H9 (cell line): ENCODE results near the gene SLC12A5. TPM values are rescaled to one million over a fixed set of nuclear protein-coding genes. Genes with fewer than 3 reads are reported as not detected.

Source experiments
- DNase-seq: peaks from one replicate; pipeline ENCODE4 v3.0.0-alpha.2; 2017
- H2AFZ ChIP-seq: one replicate; pipeline ENCODE4 v1.6.1; 2013; ENCODE audit warnings: mild to moderate bottlenecking, low read length, control low read depth, moderate library complexity
- H2AK5ac ChIP-seq: 2 replicates; pipeline ENCODE4 v1.6.1; 2013; ENCODE audit warnings: low read length, control low read depth, mixed read lengths; ENCODE audit not compliant: insufficient read length
- H2BK120ac ChIP-seq: one replicate; pipeline ENCODE4 v1.6.1; 2013; ENCODE audit warnings: low read depth, mild to moderate bottlenecking, low read length, control low read depth, inconsistent platforms; ENCODE audit not compliant: poor library complexity, severe bottlenecking
- H2BK12ac ChIP-seq: 2 replicates; pipeline ENCODE4 v1.6.1; 2013; ENCODE audit warnings: low read length, control low read depth, mixed read lengths, low read depth; ENCODE audit not compliant: insufficient read length
- H2BK15ac ChIP-seq: 2 replicates; pipeline ENCODE4 v1.6.1; 2013; ENCODE audit warnings: low read depth, low read length, control low read depth
- H2BK20ac ChIP-seq: one replicate; pipeline ENCODE4 v1.6.1; 2013; ENCODE audit warnings: low read depth, mild to moderate bottlenecking, low read length, control low read depth, inconsistent platforms; ENCODE audit not compliant: poor library complexity, severe bottlenecking
- H2BK5ac ChIP-seq: 2 replicates; pipeline ENCODE4 v1.6.1; 2013; ENCODE audit warnings: low read length, control low read depth, mixed read lengths; ENCODE audit not compliant: insufficient read length
- H3K14ac ChIP-seq: 2 replicates; pipeline ENCODE4 v1.6.1; 2013; ENCODE audit warnings: low read length, control low read depth; ENCODE audit not compliant: insufficient read depth
- H3K18ac ChIP-seq: 2 replicates; pipeline ENCODE4 v1.6.1; 2013; ENCODE audit warnings: low read depth, mild to moderate bottlenecking, mixed read lengths, low read length, control low read depth; ENCODE audit not compliant: insufficient read length
- H3K23ac ChIP-seq: 2 replicates; pipeline ENCODE4 v1.6.1; 2013; ENCODE audit warnings: low read length, control low read depth, mixed read lengths, low read depth; ENCODE audit not compliant: insufficient read length
- H3K23me2 ChIP-seq: 2 replicates; pipeline ENCODE4 v1.6.1; 2013; ENCODE audit warnings: low read depth, mild to moderate bottlenecking, mixed read lengths, low read length, control low read depth; ENCODE audit not compliant: insufficient read length, poor library complexity, severe bottlenecking
- H3K27ac ChIP-seq: 2 replicates; pipeline ENCODE4 v1.5.1; 2013; ENCODE audit warnings: low read length, control low read depth, mixed read lengths, low read depth; ENCODE audit not compliant: insufficient read length
- H3K27me3 ChIP-seq: 2 replicates; pipeline ENCODE4 v1.6.1; 2013; ENCODE audit warnings: low read length, control low read depth, inconsistent platforms; ENCODE audit not compliant: insufficient read depth
- H3K4ac ChIP-seq: 2 replicates; pipeline ENCODE4 v1.6.1; 2013; ENCODE audit warnings: low read depth, mild to moderate bottlenecking, control low read depth, inconsistent platforms, low read length, moderate library complexity
- H3K4me1 ChIP-seq: 2 replicates; pipeline ENCODE4 v1.6.1; 2013; ENCODE audit warnings: low read length, control low read depth, inconsistent platforms; ENCODE audit not compliant: insufficient read depth
- H3K4me2 ChIP-seq: 2 replicates; pipeline ENCODE4 v1.6.1; 2013; ENCODE audit warnings: low read length, control low read depth, mixed read lengths; ENCODE audit not compliant: insufficient read length, insufficient read depth
- H3K56ac ChIP-seq: 2 replicates; pipeline ENCODE4 v1.6.1; 2013; ENCODE audit warnings: low read depth, mild to moderate bottlenecking, mixed read lengths, low read length, control low read depth; ENCODE audit not compliant: insufficient read length
- H3K79me1 ChIP-seq: 2 replicates; pipeline ENCODE4 v1.6.1; 2013; ENCODE audit warnings: low read depth, mild to moderate bottlenecking, moderate library complexity, low read length, control low read depth, inconsistent platforms; ENCODE audit not compliant: insufficient read depth, poor library complexity, severe bottlenecking
- H3K79me2 ChIP-seq: 2 replicates; pipeline ENCODE4 v1.6.1; 2013; ENCODE audit warnings: low read length, control low read depth, inconsistent platforms; ENCODE audit not compliant: insufficient read depth
- H3K9ac ChIP-seq: 2 replicates; pipeline ENCODE4 v1.6.1; 2013; ENCODE audit warnings: low read length, control low read depth, mixed read lengths; ENCODE audit not compliant: insufficient read length; ENCODE audit errors: extremely low read depth
- H3K9me3 ChIP-seq: one replicate; pipeline ENCODE4 v1.6.1; 2013; ENCODE audit warnings: low read depth, low read length, inconsistent platforms; ENCODE audit not compliant: control insufficient read depth
- H3T11ph ChIP-seq: one replicate; pipeline ENCODE4 v1.6.1; 2013; ENCODE audit warnings: mild to moderate bottlenecking, low read length, control low read depth, inconsistent platforms
- H4K20me1 ChIP-seq: one replicate; pipeline ENCODE4 v1.6.1; 2013; ENCODE audit not compliant: control insufficient read depth, insufficient read length, insufficient read depth
- H4K5ac ChIP-seq: 2 replicates; pipeline ENCODE4 v1.6.1; 2013; ENCODE audit warnings: low read depth, mild to moderate bottlenecking, mixed read lengths, low read length, control low read depth; ENCODE audit not compliant: insufficient read length
- H4K8ac ChIP-seq: replicated peaks from 2 replicates; pipeline ENCODE4 v1.6.1; 2013; ENCODE audit warnings: low read length, control low read depth, mixed read lengths, low read depth; ENCODE audit not compliant: insufficient read length
- H4K91ac ChIP-seq: 2 replicates; pipeline ENCODE4 v1.6.1; 2013; ENCODE audit warnings: low read depth, mild to moderate bottlenecking, moderate library complexity, mixed read lengths, low read length, control low read depth; ENCODE audit not compliant: insufficient read length
- H3K27ac Mint-ChIP-seq, 3 experiments: 2 replicates in 2 of 3; 3 replicates in 1 of 3; pipeline ENCODE4 v1.8.0; 2020 to 2021; ENCODE audit warnings: mixed read lengths in 3 of 3, mild to moderate bottlenecking in 1 of 3, moderate library complexity in 1 of 3
- H3K27me3 Mint-ChIP-seq: 2 replicates; pipeline ENCODE4 v1.8.0; 2021; ENCODE audit warnings: low read depth, mild to moderate bottlenecking, moderate library complexity, mixed read lengths
- H3K36me3 Mint-ChIP-seq, 3 experiments: 2 replicates in 2 of 3; 3 replicates in 1 of 3; pipeline ENCODE4 v1.8.0; 2020 to 2021; ENCODE audit warnings: low read depth in 3 of 3, mixed read lengths in 3 of 3; ENCODE audit not compliant: insufficient read depth in 1 of 3
- H3K4me1 Mint-ChIP-seq, 2 experiments: 2 replicates each; pipeline ENCODE4 v1.8.0; 2020; ENCODE audit warnings: mixed read lengths in 2 of 2
- H3K4me3 Mint-ChIP-seq, 2 experiments: 2 replicates in 1 of 2; 3 replicates in 1 of 2; pipeline ENCODE4 v1.8.0; 2020 to 2021; ENCODE audit warnings: mild to moderate bottlenecking in 2 of 2, mixed read lengths in 2 of 2, moderate library complexity in 1 of 2
- H3K9me3 Mint-ChIP-seq, 2 experiments: 2 replicates in 1 of 2; 3 replicates in 1 of 2; pipeline ENCODE4 v1.8.0; 2020; ENCODE audit warnings: mild to moderate bottlenecking in 2 of 2, mixed read lengths in 2 of 2, moderate library complexity in 1 of 2
- CTCF ChIP-seq: fragments of 200-600 bp; sonication (generic); conservative IDR thresholded peaks from 3 replicates; pipeline ENCODE4 v1.8.0; 2021; ENCODE audit warnings: antibody characterized with exemption, mild to moderate bottlenecking
- WGBS: extraction: QIAGEN DNeasy Blood & Tissue Kit; methylation state at CpG from one replicate; pipeline ENCODE4 v1.1.7; 2013; ENCODE audit warnings: missing lambda C conversion rate, low lambda C conversion rate, mixed read lengths; ENCODE audit not compliant: insufficient read length; ENCODE audit errors: extremely low coverage; 5-methylcytosine and 5-hydroxymethylcytosine counted together
- total RNA-seq: library from RNA; stranded (reverse); gene quantifications from 2 replicates; pipeline ENCODE4 v1.2.1, GENCODE V29; 2021

The SLC12A5 gene
- total RNA-seq, 1 experiment from 2014 or later = 8.7 TPM

- no peak overlapping the region for H2AFZ ChIP-seq
- H3K4me3 Mint-ChIP-seq = peak overlapping the region in 1 of 2 experiments; percentile 53; a peak in 3 of 5 replicates
- no CpG with 5 or more reads among the region's 3 CpGs for WGBS
Measured at GRCh38 chr20:46004889-46005473, 24.0 kb upstream of the SLC12A5 start.

More at GRCh38 chr20:46004889-46005473, 24.0 kb upstream of the SLC12A5 start:
- Histone ChIP-seq H4K20me1 (no peaks in the 10 kb centered on the region), H2BK12ac (no peak overlapping the region), H2BK15ac (no peak overlapping the region), H2BK120ac (no peak overlapping the region), H4K5ac (no peak overlapping the region), H3K14ac (no peak overlapping the region), H2BK20ac (no peak overlapping the region), H3T11ph (no peak overlapping the region), H3K23me2 (no peaks in the 10 kb centered on the region), H3K9me3 (no peaks in the 10 kb centered on the region), H3K27ac (peak overlapping the region; percentile 29), H3K9ac (no peak overlapping the region), H3K4me2 (peak overlapping the region; percentile 10), H3K4ac (no peak overlapping the region), H3K23ac (no peak overlapping the region), H3K56ac (no peak overlapping the region), H2BK5ac (no peak overlapping the region), H4K91ac (no peak overlapping the region), H3K4me1 (peaks cover 7% of the 10 kb centered on the region; the same call in 1 of the 2 replicates), H2AK5ac (no peak overlapping the region), H3K27me3 (no peaks in the 10 kb centered on the region), H3K79me2 (no peaks in the 10 kb centered on the region), H3K79me1 (no peaks in the 10 kb centered on the region), H3K18ac (no peak overlapping the region), H4K8ac (no peak overlapping the region)
- Mint-ChIP-seq H3K36me3 (no peaks in the 10 kb centered on the region; a peak in 1 of 7 replicates), H3K27me3 (peaks cover 2% of the 10 kb centered on the region; the same call in 1 of the 2 replicates), H3K9me3 (no peaks in the 10 kb centered on the region), H3K4me1 (peaks cover 43 to 60% of the 10 kb centered on the region in 2 experiments), H3K27ac (peak overlapping the region in 2 of 3 experiments; percentile 89 to 93; a peak in 4 of 7 replicates)
- TF ChIP-seq CTCF = no peak
- peak; percentile 86 for DNase-seq
